GDM1 (cell line): ENCODE measurements around the gene MSRB1.
"Not testable (repeated sequence)": the region's sequence is repeated elsewhere in the genome, so short reads cannot be mapped to it uniquely, and the experiment has no call there.

ENCODE experiments used
- DNase-seq: peaks from one replicate; lab custom pipeline; 2025; lab: John Stamatoyannopoulos, UW

MSRB1 gene

DNA sequence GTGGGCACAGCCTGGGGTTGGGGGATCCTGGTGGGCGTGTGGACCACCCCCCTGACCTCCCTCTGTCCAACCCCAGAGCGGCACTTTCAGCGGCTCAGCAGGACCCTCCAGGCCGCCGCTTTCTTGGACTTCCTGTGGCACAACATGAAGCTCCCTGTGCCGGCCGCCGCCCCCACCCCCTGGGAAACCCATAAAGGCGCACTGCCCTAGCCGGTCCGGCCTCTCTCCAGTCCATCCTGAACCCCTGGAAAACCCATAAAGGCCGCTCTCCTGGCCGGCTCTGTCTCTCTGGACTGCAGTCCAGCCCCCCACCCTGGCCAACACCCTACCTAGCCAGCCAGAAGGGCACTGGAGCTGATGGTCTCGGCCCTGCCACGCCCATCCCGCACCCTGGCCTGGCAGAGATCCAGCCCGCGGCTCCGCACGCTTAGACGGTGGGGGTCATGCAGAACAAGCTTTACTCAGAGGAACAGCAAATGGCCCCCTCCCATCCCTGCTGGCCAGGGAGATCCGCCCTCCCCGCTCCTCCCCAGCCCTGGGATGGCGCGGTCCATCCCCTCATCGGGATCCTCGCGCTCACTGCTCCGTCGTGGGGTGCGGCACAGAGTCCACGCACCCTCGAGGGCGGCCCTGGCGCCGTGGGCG lies 35.6 kb upstream of the MSRB1 start:
- no peak for DNase-seq

DNA sequence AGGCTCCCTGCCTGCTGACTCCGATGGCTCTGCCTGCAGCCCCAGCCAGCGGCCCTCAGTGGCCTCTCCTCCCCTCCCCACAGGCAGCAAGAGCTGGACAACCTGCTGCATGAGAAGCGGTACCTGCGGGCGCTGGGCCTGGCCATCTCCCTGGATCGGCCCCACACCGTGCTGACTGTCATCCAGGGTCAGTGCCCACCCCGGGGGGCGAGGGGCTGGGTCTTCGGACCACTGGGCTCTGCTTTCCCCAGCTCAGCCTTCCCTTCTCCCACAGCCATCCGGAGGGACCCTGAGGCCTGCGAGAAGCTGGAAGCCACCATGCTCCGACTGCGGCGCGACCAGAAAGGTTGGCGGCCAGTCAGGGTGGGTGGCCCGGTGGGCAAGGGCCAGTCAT lies 34.9 kb upstream of the MSRB1 start:
- no peak for DNase-seq

DNA sequence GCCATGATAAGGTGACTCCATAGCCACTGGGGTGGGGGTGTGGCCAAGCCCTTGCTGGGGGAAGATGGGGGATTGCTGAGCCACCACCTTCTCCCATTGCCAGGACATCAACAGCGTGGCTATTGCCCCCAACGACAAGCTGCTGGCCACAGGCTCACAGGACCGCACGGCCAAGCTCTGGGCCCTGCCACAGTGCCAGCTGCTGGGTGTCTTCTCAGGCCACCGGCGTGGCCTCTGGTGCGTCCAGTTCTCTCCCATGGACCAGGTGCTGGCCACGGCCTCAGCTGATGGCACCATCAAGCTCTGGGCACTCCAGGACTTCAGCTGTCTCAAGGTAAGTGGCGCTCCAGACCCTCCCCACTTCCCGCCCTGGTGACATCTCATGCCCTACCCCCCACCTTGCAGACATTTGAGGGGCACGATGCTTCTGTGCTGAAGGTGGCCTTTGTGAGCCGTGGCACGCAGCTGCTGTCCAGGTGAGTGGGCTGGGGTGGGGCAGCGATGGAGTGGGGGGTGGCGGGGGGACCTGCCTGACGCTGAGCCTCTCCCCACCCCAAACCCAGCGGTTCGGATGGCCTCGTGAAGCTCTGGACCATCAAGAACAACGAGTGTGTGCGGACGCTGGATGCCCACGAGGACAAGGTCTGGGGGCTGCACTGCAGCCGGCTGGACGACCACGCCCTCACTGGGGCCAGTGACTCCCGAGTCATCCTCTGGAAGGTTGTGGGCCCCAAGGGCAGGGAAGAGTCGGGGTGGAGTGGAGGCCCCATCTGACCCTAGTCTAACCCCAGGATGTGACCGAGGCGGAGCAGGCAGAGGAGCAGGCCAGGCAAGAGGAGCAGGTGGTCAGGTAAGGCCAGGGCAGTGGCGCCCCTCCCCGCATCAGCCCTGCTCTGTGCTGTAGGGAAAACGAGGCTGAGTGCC lies 34.2 kb upstream of the MSRB1 start:
- DNase-seq: no peak

DNA sequence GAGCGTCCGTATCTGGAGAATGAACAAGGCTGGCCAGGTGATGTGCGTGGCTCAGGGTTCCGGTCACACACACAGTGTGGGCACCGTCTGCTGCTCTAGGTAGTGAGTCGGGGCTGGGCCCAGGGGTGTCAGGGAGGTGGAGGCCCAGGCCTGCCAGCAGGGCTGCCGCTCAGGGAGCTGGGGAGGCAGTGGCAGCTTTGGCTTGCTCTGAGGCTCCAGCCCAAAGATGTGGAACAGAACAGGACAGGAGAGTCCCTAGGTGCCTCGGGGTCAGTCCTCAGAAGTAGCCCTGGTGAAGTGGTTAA lies 33.2 kb upstream of the MSRB1 start:
- no peak for DNase-seq

DNA sequence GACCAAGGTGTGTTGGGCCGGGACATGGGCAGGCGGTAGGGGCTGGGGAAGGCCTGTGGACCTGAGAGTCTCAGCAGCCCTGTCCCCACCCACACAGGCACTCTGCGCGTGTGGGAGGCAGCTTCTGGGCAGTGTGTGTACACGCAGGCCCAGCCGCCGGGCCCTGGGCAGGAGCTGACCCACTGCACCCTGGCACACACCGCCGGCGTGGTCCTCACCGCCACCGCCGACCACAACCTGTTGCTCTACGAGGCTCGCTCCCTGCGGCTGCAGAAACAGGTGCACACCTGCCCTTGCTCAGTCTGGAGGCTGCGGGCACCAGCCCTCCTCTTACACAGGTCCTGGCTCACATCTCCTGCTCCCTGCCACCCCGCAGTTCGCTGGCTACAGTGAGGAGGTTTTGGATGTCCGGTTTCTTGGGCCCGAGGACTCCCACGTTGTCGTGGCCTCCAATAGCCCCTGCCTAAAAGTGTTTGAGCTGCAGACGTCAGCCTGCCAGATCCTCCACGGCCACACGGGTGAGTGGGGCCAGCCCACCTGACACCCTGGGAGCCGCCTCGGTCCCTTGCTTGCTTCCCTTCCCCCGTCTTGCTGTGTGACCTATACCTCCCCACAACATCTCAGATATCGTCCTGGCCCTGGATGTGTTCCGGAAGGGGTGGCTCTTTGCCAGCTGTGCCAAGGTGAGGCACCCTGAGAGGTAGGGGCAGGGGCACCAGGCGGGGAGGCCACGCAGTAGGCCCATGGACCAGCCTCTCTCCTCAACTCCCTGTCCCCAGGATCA lies 32.6 kb upstream of the MSRB1 start:
- DNase-seq: no peak

DNA sequence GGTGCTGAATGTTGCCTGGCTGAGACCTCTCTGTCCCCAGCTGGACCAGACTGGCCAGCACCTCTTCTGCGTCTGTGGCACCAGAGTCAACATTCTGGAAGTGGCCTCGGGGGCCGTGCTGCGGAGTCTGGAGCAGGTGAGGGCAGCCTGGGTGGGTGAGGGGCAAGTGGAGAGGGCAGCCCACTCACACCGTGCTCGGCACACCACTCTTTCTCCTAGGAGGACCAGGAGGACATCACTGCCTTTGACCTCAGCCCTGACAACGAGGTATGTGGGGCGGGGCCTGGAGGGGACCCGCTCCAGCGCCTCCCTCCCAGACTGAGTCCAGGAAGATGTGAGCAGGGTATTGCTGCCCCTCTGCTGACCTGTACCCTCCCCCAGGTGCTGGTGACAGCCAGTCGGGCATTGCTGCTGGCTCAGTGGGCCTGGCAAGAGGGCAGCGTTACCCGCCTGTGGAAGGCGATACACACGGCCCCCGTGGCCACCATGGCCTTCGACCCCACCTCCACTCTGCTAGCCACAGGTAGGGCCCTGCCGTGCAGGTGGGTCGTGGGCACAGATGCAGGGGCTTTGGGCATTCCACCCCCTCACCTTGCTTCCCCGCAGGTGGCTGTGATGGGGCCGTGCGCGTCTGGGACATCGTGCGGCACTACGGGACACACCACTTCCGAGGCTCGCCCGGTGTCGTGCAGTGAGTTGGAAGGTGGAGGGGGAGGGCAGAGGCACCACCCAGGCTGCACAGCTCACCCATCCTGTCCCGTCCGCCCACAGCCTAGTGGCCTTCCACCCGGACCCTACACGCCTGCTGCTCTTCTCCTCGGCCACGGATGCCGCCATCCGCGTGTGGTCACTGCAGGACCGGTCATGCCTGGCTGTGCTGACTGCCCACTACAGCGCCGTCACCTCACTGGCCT lies 31.4 kb upstream of the MSRB1 start:
- DNase-seq: no peak

DNA sequence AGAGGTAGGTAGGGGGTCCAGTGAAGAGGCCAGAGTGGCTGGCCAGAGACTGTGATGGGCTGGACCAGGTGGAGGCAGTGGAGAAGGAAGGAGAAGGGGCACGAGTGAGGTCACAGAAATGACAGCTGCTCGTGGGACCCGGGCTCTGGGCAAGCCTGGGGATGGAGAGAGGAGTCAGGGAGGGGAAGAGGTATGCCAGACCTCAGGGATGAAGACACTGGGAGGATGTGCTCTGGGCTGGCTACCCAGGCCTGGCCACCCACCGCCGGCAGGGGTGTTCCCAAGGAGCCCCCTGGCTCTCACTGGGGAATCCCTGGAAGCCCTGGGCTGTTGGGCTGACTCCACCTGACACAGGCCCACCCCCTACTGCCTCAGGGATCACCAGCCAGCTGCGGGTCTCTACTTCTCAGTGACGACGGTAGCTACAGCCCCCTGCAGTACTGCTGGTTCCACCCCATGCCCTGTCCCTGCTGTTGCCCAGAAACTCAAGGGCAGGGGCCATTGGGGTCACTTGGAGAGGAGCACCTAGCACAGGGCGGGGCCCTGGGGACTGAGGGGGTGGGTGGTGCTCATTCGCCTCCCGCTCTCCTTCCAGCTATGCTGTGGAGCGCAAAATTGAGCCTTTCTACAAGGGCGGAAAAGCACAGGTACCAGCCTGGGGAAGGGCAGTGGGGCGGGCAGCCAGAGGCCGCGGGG lies 30.6 kb upstream of the MSRB1 start:
- no peak for DNase-seq

DNA sequence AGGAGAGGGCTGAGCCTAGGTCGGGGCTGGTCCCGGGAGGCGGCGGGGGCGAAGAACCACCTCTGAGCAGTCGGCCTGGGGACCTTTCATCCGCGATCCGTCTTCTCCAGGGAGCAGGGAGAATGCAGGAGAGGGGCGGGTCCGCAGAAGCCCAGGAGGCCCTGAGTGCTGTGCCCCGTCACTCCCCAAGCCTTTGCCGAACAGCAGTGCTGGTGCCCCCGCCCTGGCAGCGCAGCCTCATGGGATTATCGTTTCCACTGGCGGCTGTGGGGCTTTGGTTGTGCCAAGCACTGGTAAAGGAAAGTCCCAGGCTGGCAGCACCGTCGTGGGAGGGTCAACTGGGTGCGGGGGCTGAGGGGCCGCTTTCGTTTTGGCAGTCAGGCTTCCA lies 29.5 kb upstream of the MSRB1 start:
- no peak for DNase-seq

DNA sequence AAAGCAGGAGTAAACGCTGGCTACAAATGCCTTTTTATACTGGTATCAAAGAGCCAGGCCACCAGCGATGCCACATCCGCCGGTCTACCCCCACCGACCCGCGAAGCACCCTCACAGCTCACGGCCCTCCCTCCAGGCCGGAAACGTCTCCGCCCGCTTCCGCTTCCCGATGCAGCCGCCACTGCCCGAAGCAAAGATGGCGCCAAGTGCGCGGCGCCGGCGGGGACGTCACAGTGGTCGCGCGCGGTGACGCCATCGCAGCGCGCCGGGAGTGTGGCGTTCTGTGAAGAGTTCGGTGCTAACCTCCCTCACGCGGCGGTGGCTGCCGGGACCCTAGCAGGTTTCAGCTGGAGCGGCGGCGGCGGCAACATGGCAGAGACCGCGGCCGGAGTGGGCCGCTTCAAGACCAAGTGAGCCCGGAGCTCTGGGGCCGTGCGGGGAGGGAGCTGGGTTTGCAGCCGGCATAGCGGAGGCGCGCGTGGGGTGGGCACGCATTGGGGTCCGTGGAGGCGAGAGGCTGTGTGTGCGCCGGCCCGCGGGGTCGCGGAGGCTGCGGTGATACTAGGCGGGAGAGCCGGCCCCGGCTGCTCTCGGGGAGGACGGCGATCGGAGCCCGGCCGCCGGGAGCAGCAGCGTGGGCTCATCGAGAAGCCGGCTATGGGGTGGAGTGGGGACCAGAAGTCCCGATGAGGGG lies 28.9 kb upstream of the MSRB1 start, which contains the start of gene TBL3:
Gene TBL3, plus strand, starts transcription at position 258 of the 694 bp plus-strand sequence. Its CDS starts 112 bp downstream, at position 370.
- peak; percentile 97 for DNase-seq

DNA sequence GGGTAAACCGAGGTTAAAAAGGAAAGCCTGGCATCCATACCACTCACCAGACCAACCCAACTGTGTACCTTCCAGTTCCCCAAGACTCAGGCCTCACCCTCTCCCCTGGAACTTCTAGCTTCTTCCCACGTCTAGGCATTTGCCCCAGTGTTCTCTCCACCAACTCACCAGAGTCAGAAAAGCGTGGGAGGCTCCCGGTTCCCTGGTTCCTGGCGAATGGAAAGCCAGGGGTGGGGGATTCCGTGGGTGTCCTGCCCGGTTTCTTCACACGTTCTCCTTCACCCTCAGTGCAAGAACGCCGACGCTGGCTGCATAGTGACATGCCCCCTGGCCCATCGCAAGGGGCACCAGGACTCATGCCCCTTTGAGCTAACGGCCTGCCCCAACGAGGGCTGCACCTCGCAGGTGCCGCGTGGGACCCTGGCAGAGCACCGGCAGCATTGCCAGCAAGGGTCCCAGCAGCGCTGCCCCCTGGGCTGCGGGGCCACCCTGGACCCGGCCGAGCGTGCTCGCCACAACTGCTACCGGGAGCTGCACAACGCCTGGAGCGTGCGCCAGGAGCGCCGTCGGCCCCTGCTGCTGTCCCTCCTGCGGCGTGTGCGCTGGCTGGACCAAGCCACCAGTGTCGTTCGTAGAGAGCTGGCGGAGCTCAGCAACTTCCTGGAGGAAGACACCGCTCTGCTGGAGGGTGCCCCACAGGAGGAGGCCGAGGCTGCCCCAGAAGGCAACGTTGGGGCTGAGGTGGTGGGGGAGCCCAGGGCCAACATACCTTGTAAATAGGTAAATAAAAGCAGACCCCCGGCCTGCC lies 25.4 kb upstream of the MSRB1 start:
- DNase-seq: no peak

DNA sequence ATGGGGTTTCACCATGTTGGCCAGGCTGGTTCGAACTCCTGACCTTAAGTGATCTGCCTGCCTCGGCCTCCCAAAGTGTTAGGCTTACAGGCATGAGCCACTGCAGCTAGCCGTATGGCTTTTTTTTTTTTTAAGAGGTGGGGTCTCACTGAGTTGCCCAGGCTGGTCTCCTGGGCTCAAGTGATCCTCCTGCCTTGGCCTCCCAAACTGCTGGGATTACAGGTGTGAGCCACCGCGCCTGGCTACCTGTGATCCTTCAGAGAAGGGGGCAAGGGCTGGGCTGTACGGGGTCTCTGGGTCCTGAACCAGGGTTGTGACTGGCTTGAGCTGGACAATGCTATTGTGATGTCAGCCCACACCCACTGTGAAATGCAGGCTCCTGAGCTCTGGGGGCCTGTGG lies 23.5 kb upstream of the MSRB1 start, which contains the start of gene RNF151:
Gene RNF151, plus strand, starts transcription at position 397 of the 400 bp plus-strand sequence. CDS start 26 bp downstream, outside the sequence.
- DNase-seq: no peak

DNA sequence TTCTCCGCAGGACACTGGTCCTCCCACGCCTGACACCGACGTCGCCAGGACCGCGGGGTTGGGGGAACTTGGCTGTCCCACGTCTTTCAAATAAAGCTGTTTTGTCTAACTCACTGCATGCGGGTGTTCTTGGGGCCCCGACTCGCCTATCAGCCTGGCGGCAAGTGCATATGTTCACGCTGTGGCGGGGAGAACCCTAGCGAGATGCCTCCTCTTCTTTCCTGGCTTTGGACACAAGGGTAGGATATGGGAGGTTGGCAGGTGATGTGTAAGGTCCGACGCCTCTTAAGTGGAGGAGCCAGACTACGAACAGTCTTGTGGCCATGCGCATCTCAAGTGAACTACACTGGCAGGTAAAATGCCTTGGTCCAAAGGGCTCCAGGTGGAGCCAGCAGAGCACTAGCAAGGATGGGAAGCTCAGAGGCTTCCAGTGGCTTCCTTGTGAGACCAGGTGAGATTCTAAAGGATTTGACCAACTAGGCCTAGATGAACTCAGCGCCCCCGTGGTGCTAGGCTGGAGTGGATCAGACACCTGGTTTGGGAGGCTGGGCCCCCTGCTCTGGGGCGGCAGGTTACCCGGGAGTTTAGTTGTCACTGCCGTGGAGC lies 22.5 kb upstream of the MSRB1 start:
- no peak for DNase-seq

DNA sequence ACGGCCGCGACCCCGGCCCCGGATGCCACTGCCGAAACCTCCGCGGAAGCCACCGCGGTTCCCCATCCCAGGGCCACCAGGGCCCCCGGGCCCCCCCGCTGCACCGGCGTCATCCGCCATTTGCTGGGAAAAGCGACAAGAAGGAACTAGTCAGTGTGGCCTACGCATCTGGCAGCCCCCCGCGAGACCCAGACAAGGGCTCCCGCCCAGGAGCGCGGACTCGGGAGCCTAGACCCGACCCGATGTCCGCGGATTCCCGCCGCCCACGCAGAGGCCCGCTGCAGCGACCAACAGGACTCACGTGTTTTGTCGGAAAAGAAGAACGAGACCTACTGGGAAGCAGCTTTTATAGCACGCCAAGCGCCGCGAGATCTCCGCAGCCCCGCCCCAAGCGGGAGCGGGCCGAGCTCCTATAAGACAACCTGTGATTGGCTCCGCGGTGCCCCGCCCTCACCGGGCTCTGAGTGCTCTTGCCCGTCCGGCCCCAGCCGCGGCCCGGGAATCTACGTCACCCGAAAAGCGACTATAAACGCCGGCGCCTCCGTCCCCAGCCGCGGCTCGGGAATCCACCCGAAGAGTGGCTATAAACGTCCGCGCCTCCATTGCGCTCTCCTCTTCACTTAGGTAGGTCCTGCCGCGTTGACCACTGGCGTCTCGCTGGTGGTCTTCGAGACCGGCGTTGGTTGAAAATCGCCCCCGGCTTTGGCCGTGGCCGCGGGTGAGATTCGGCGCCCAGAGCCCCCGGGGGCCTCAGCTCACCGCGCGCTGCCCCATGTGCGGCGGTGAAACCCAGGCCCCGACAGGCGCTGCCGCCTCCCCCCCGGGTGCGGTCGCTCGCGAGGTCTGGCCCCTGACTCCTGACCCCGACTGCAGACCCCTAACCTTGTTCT lies 21.8 kb upstream of the MSRB1 start, which contains the start of gene RPS2:
Gene RPS2, minus strand, starts transcription at position 321 of the 890 bp plus-strand sequence. Its CDS starts 201 bp downstream, at position 120.
- peak; percentile 96 for DNase-seq

DNA sequence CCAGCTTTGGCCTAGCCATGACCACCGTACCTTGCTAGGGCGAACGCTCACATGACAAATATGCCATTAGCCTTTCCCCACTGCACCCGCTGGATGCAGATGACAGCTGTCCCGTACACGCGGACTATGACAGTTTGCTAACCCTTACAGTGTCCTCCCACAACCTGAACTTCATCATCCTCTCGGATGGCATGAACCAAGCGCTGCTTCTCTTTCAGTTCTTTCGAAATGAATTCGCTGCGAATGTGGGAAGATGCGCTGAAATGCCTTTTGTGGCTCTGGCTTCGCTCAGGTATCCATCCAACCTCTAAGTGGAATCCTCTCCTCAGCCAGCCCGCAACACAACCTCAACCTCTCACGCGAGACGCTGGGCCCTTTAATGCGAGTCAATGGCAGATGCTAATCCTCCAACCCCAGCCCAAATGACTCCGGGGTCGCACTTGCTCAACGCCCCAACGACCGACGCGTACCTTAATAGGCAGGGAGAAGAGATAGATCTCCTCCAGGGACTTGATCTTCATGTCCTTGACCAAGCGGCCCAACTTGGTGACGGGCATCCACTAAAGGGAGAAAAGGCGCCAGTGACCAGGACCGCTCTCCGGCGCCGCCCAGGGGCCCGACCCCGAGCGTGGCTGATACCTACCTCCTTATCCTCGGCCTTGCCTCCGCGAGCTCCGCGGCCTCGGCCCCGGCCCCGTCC lies 21.0 kb upstream of the MSRB1 start:
- no peak for DNase-seq

DNA sequence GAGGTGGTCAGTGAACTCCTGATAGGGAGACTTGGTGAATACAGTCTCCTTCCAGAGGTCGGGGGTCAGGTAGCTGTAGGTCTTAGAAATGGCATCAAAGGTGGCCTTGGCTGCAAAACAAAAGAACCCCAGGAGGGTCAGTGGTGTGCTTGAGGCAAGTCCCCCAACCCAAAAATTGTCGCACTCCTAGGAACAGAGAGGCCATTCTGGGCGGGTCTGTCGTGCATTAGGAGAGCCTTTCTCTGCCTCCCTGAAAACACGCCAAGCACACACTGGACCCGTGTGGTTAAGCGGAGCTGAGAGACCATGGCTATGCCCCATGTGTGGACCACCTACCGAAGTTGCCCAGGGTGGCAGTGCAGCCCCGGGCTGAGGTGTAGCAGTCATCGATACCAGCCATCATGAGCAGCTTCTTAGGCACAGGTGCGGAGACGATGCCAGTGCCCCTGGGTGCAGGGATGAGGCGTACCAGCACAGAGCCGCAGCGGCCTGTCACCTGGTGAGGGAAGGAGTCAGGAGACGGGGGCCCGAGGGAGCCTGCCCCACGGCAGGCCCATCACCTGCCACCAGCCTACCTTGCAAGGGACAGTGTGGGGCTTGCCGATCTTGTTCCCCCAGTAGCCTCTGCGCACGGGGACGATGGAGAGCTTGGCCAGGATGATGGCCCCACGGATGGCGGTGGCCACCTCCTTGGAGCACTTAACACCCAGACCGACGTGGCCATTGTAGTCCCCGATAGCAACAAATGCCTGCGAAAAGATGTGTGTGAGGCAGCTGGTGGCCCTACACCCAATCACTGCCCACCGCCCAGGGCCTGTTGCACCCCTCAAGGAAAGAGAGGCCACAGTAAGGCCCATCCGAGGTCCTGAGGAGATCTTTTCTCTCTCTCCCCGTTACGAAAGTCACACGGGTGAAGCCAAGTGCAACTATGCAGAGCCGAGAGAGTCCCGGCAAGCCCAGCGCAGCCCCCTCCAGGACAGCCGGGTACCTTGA lies 19.5 kb upstream of the MSRB1 start:
- not testable (repeated sequence) for DNase-seq

DNA sequence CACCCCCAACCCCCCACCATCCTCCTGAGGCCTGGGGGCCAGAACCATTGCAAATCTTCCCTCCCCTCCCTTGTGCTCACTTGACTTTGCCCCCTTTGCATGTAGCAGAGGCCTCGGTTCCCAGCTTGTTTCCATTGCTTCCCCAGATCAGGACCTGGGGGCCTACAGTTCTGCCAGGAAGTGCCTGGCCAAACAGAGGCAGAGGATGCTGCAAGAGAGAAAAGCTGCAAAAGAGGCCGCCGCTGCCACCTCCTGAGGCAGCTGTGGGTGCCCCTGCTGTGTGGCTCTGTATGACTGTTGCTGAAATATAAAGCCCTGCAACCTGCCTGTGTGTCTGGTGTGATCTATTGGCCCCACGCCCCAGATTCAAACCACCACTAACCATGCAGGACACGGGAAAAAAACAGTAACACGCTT lies 18.7 kb upstream of the MSRB1 start:
- no peak for DNase-seq
